Measurements from ENCODE around the gene GUCY2D. TPM values are rescaled to one million over a fixed set of nuclear protein-coding genes. Genes with fewer than 3 reads are reported as not detected.
A peak's percentile ranks its signal among the peaks of the same experiment; 100 is the strongest.

Gene GUCY2D
- polyA plus RNA-seq, 1 donor (not counting 4 experiments of a cell fraction or from before 2014, with no cell fraction given): 0.25 TPM

- Histone ChIP-seq H3K36me3 (ENCODE audit: control insufficient read depth in 2 of 2, extremely low read depth in 1 of 2, insufficient read depth in 2 of 2, low read length in 2 of 2) (no peaks in the 10 kb centered on the region), H3K9me1 (ENCODE audit: control insufficient read depth, extremely low read depth, insufficient read depth, low read length) (no peaks in the 10 kb centered on the region), H3K27ac (ENCODE audit: control insufficient read depth, insufficient read depth, low read length) (no peak overlapping the region), H3K27me3 (ENCODE audit: control insufficient read depth, extremely low read depth, insufficient read depth, low read length) (no peaks in the 10 kb centered on the region), H3K4me3 (ENCODE audit: control insufficient read depth in 2 of 3, extremely low read depth in 1 of 3, insufficient read depth in 2 of 3, low read depth in 1 of 3, low read length in 3 of 3) (no peak overlapping the region), H3K9me3 (ENCODE audit: control insufficient read depth, low read depth, low read length) (no peaks in the 10 kb centered on the region), H3K4me2 (ENCODE audit: control insufficient read depth, extremely low read depth, insufficient read depth, low read depth, low read length) (no peak overlapping the region), H3K79me2 (ENCODE audit: control insufficient read depth, insufficient read depth, low read length) (no peaks in the 10 kb centered on the region), H3K4me1 (ENCODE audit: control insufficient read depth, extremely low read depth, insufficient read depth, low read length) (peaks cover 10% of the 10 kb centered on the region), H2AFZ (ENCODE audit: control insufficient read depth, low read length) (no peak overlapping the region), H4K20me1 (ENCODE audit: control insufficient read depth, extremely low read depth, insufficient read depth, low read length) (no peaks in the 10 kb centered on the region), H3K9ac (ENCODE audit: control insufficient read depth, extremely low read depth, insufficient read depth, low read length) (no peak overlapping the region)
- dilution Hi-C loops (cut with MboI; ENCODE audit: extremely low pct_ligation_motif_present, low sequenced_read_pairs): no loop called here
- FAIRE-seq (no peak), DNase-seq (ENCODE audit: low read depth, low spot score) (no peak)
- no peak for TF ChIP-seq EZH2 (IDR thresholded peaks at IDR 0.05; ENCODE audit: low read length)
- no peak for TF ChIP-seq CTCF (optimal IDR thresholded peaks at IDR 0.05 in 1 of 3, IDR thresholded peaks at IDR 0.05 in 1 of 3, conservative IDR thresholded peaks at IDR 0.05 in 1 of 3; ENCODE audit: extremely low read depth in 1 of 3, insufficient read depth in 2 of 3, low read length in 3 of 3)
Measured at GRCh38 chr17:8032442-8032841, 30.0 kb downstream of the GUCY2D start.

GRCh38 chr17:8038954-8039610, 36.7 kb downstream of the GUCY2D start, which contains the start of gene ALOX15B:
Gene ALOX15B, plus strand, starts transcription at chr17:8039059. Its CDS starts 97 bp downstream, at chr17:8039156.
- peak within 1 kb of the TSS; percentile 87 for H3K4me2 ChIP-seq (ENCODE audit: control insufficient read depth, extremely low read depth, insufficient read depth, low read depth, low read length)
- peaks cover 25% of the 10 kb centered on the region for H3K4me1 ChIP-seq (ENCODE audit: control insufficient read depth, extremely low read depth, insufficient read depth, low read length)
- H3K79me2 ChIP-seq (ENCODE audit: control insufficient read depth, insufficient read depth, low read length): no peaks in the 10 kb centered on the region
- H3K36me3 ChIP-seq (ENCODE audit: control insufficient read depth in 2 of 2, extremely low read depth in 1 of 2, insufficient read depth in 2 of 2, low read length in 2 of 2): peaks cover 0 to 7% of the 10 kb centered on the region in 2 experiments
- H4K20me1 ChIP-seq (ENCODE audit: control insufficient read depth, extremely low read depth, insufficient read depth, low read length): no peaks in the 10 kb centered on the region
- no peak within 1 kb of the TSS for H3K27ac ChIP-seq (ENCODE audit: control insufficient read depth, insufficient read depth, low read length)
- H2AFZ ChIP-seq (ENCODE audit: control insufficient read depth, low read length): peak within 1 kb of the TSS; percentile 61
- H3K9ac ChIP-seq (ENCODE audit: control insufficient read depth, extremely low read depth, insufficient read depth, low read length): peak within 1 kb of the TSS; percentile 64
- peak within 1 kb of the TSS; percentile 57 to 69 (median 66) for H3K4me3 ChIP-seq (ENCODE audit: control insufficient read depth in 2 of 3, extremely low read depth in 1 of 3, insufficient read depth in 2 of 3, low read depth in 1 of 3, low read length in 3 of 3)
- FAIRE-seq (no peak), DNase-seq (ENCODE audit: low read depth, low spot score) (no peak)
- TF ChIP-seq CTCF (optimal IDR thresholded peaks at IDR 0.05 in 1 of 3, IDR thresholded peaks at IDR 0.05 in 1 of 3, conservative IDR thresholded peaks at IDR 0.05 in 1 of 3; ENCODE audit: extremely low read depth in 1 of 3, insufficient read depth in 2 of 3, low read length in 3 of 3) (peak in 1 of 3 experiments; percentile 2), EZH2 (IDR thresholded peaks at IDR 0.05; ENCODE audit: low read length) (no peak)
- dilution Hi-C loops (cut with MboI; ENCODE audit: extremely low pct_ligation_motif_present, low sequenced_read_pairs): no loop called here
- no peaks in the 10 kb centered on the region for H3K9me1 ChIP-seq (ENCODE audit: control insufficient read depth, extremely low read depth, insufficient read depth, low read length)
- H3K27me3 ChIP-seq (ENCODE audit: control insufficient read depth, extremely low read depth, insufficient read depth, low read length): no peaks in the 10 kb centered on the region
- H3K9me3 ChIP-seq (ENCODE audit: control insufficient read depth, low read depth, low read length): no peaks in the 10 kb centered on the region

Data from keratinocyte (primary cell).